Activated T-helper 17 cell treated with anti-CD3 and anti-CD28 coated beads, Interleukin-2, amount 50 U/mL, for 72 hours (primary cell): ENCODE measurements around the gene MAGI1. TPM values are rescaled to one million over a fixed set of nuclear protein-coding genes. Genes with fewer than 3 reads are reported as not detected.
A peak's percentile ranks its signal among the peaks of the same experiment; 100 is the strongest.
"Not testable (repeated sequence)": the region's sequence is repeated elsewhere in the genome, so short reads cannot be mapped to it uniquely, and the experiment has no call there.

Experiments
- ATAC-seq: fragments of 150-1000 bp; cut with Tn5 transposase; replicated peaks from 2 replicates; pipeline ENCODE4 v1.10.0; 2021; ENCODE audit warnings: mild to moderate bottlenecking, moderate library complexity
- H3K27ac Mint-ChIP-seq: one replicate; pipeline ENCODE4 v1.8.0; 2022; ENCODE audit warnings: mixed read lengths
- H3K27me3 Mint-ChIP-seq: one replicate; pipeline ENCODE4 v1.8.0; 2022; ENCODE audit warnings: mixed read lengths
- H3K36me3 Mint-ChIP-seq: one replicate; pipeline ENCODE4 v1.8.0; 2022; ENCODE audit warnings: low read depth, mild to moderate bottlenecking, mixed read lengths
- H3K4me1 Mint-ChIP-seq: one replicate; pipeline ENCODE4 v1.8.0; 2022; ENCODE audit warnings: mixed read lengths
- H3K4me3 Mint-ChIP-seq: one replicate; pipeline ENCODE4 v1.8.0; 2022; ENCODE audit warnings: mild to moderate bottlenecking, mixed read lengths
- H3K9me3 Mint-ChIP-seq: one replicate; pipeline ENCODE4 v1.8.0; 2022; ENCODE audit warnings: mixed read lengths
- total RNA-seq, 2 donors: library from RNA; stranded (reverse); gene quantifications; one replicate each; pipeline ENCODE4 v1.2.3, GENCODE V29; 2022

MAGI1 gene
- total RNA-seq, 2 donors from 2014 or later = 0.06 TPM; not detected in 1

DNA sequence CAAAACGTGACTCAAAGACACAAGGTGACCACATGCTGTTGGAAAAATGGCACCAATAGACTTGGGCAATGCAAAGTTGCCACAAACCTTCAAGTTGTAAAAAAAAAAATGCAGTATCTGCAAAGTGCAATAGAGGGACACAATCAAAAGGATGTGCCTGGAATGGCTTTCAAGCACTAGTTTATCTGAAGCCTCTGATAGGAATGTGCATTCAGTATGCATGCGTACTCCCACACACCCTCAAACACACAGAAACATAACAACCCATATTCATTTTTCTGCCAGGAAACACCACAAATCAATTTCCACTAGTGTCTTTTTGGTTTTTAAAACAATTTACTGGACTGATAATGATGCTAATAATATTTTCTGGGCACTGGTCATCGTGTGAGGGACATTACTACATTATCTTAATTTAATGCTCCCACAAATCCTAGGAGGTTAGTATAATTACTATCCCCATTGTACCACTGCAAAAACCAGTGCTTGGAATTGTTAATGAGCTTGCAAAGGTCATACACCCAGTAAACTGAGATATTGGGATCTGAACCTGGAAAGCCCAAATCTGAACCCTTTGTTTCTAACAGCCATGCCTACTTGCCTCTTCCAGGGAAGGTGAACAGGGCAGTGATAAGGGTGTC lies 298.7 kb downstream of the MAGI1 start:
- Mint-ChIP-seq H3K36me3 (no peaks in the 10 kb centered on the region), H3K4me3 (no peak overlapping the region), H3K9me3 (no peaks in the 10 kb centered on the region), H3K27ac (no peak overlapping the region), H3K27me3 (no peaks in the 10 kb centered on the region), H3K4me1 (no peaks in the 10 kb centered on the region)
- ATAC-seq = no peak

DNA sequence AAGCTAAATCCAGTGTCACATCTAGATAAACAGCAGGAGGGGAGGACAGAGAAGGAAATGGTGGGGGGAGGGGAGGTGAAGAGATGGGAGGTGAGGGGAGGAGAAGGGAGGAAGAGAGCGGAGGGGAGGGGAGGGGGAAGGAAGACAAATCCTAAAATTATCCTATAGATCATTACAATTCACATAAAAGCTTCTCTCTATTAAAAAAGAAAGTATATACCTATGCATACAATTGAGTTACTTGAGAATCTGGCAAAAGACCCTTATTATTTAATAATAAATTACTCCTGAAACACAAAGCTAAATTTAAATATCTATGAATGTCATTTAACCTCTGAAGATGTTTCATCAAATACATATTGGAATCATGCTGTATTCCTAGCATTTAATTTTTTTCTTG lies 303.9 kb downstream of the MAGI1 start:
- ATAC-seq = no peak
- Mint-ChIP-seq H3K9me3 (no peaks in the 10 kb centered on the region), H3K27ac (no peak overlapping the region), H3K4me3 (no peak overlapping the region), H3K27me3 (peaks cover 4% of the 10 kb centered on the region), H3K36me3 (no peaks in the 10 kb centered on the region), H3K4me1 (peaks cover 4% of the 10 kb centered on the region)

DNA sequence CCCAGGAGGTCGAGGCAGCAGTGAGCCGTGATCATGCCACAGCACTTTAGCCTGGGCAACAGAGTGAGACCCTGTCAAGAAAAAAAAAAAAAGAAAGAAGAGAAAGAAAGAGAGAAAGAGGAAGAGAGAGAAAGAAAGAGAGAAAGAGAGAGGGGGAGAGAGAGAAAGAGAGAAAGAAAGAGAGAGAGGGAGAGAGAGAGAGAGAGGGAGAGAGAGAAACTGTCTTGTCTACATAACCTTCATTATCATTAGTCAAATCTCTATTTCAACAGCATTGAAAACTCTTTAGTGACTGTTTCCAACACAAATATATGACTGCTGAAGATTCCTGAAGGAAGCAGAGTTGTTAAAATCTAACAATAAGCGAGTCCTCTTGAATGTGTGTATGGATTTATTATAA lies 304.3 kb downstream of the MAGI1 start:
- H3K4me1 Mint-ChIP-seq = peaks cover 4% of the 10 kb centered on the region
- no peak overlapping the region for H3K27ac Mint-ChIP-seq
- peaks cover 4% of the 10 kb centered on the region for H3K27me3 Mint-ChIP-seq
- no peaks in the 10 kb centered on the region for H3K36me3 Mint-ChIP-seq
- no peak for ATAC-seq
- no peaks in the 10 kb centered on the region for H3K9me3 Mint-ChIP-seq
- H3K4me3 Mint-ChIP-seq = no peak overlapping the region

DNA sequence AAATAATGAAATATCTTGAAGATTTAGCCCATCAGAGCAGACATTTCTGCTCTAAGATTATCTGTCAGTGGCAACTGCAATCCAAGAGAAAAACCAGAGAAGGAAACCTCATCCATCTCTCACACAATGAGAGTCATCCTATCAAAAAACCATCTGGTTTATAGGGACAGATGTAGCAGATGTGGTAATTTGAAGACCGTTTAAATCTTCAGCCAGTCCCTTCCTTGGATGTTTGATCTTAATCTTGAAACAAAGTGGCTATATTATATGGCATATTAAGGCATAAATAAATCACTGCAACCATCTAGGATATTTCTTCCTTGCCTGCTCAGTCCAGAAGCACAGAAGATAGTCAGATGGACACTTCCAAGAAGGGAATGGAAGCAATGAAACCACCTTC lies 305.3 kb downstream of the MAGI1 start:
- H3K9me3 Mint-ChIP-seq = no peaks in the 10 kb centered on the region
- peaks cover 4% of the 10 kb centered on the region for H3K27me3 Mint-ChIP-seq
- H3K4me3 Mint-ChIP-seq = no peak overlapping the region
- H3K36me3 Mint-ChIP-seq = no peaks in the 10 kb centered on the region
- no peak for ATAC-seq
- no peak overlapping the region for H3K27ac Mint-ChIP-seq
- H3K4me1 Mint-ChIP-seq = peaks cover 4% of the 10 kb centered on the region

DNA sequence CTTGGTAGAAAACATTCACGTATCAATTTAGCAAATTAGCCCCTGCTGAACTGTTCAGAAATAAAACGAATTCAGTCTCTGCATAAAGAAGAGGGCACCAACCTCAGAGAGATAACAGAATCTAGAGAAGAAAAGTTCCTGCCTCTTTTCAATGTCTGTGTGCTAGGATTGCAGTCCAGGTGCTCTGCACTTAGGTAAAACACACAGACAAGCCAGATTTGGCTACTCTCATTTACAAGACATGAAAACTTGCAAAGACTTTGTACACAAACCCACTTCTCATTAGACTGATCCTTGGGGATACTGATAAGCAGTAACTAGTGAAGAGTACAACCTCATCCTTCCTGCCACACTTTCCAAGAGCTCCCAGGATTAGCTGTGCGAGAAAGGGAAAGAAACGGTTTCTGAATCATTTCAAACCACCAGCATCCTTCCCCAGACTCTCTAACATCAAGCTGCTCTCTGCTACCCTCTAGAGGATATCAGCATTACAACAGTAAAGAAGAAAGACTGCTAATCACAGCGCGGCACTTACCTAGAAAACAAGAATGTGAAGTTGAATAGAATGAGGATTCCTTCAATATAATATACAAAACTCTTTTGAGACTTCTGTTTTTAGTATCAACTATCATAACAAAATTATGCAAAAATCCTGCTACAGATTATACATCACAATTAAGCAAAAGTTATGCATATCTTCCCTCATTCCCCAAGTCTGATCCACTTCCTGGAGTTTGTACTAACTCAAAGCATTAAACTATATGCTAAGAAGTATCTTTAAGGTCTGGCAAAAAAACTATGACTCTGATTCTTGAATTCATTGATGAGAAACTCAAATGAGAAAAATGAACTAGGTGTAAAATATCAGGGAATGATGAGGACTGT lies 306.4 kb downstream of the MAGI1 start:
- Mint-ChIP-seq H3K36me3 (no peaks in the 10 kb centered on the region), H3K27me3 (peaks cover 4% of the 10 kb centered on the region), H3K9me3 (no peaks in the 10 kb centered on the region), H3K4me3 (no peak overlapping the region), H3K27ac (no peak overlapping the region), H3K4me1 (peaks cover 4% of the 10 kb centered on the region)
- ATAC-seq = peak; percentile 61

DNA sequence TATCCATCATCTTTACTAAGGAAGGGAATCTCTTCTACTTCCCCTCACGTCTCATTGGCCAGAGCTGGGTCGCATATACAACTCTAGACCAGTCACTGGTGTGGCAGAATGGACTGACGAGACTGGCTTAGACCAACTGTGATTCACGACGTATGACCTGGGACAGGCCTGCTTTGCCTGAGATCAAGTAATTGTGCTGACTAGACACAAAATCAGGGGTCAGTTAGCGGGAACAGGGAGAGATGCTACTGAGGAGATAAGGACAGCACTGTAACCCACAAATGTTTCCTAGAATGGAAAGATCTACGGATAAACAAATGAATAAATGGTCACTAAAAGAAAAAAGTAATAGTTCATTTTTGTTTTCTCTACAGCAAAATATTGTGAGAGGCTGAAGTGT lies 308.3 kb downstream of the MAGI1 start:
- no peaks in the 10 kb centered on the region for H3K36me3 Mint-ChIP-seq
- no peaks in the 10 kb centered on the region for H3K9me3 Mint-ChIP-seq
- no peak overlapping the region for H3K27ac Mint-ChIP-seq
- peaks cover 4% of the 10 kb centered on the region for H3K4me1 Mint-ChIP-seq
- H3K27me3 Mint-ChIP-seq = peaks cover 4% of the 10 kb centered on the region
- H3K4me3 Mint-ChIP-seq = no peak overlapping the region
- no peak for ATAC-seq

DNA sequence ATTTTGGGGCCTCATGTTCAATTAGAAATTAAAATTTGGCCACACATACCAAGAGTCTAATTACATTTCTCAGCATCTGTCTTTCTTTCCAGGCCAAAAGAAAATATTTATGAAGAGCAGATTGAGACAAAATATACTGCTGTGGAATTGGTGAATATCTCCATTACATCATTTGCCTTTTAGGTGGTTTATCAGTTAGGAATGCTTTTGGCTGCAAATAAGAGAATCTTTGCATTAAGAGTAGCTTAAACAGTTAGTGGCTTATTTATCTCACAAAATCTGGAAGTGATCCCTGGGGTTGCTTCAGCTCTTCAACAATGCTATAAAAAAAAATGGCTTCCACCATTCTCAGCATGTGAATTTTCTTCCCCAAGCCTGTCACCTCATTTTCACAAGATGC lies 308.7 kb downstream of the MAGI1 start:
- H3K4me3 Mint-ChIP-seq = no peak overlapping the region
- peaks cover 4% of the 10 kb centered on the region for H3K27me3 Mint-ChIP-seq
- ATAC-seq = no peak
- no peaks in the 10 kb centered on the region for H3K36me3 Mint-ChIP-seq
- H3K9me3 Mint-ChIP-seq = no peaks in the 10 kb centered on the region
- peaks cover 4% of the 10 kb centered on the region for H3K4me1 Mint-ChIP-seq
- H3K27ac Mint-ChIP-seq = no peak overlapping the region

DNA sequence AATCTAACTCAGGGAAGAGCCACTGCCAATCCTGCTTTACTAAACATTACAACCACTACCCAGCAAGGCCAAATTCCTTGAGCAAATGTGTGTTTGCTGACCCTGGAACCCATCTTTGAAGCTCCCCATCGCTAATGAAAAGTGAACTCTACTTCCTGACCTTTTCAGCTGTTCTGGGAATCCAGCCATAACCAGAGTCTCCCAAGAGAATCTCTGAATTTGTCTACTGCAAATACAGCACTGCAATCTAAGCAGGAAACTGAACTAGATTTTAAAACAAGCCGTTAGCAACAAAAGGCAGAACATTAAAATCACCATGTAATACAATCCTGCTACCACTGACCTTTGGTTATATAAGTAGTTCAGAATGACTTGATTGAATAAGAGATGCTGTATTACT lies 309.2 kb downstream of the MAGI1 start:
- Mint-ChIP-seq H3K27me3 (peaks cover 5% of the 10 kb centered on the region), H3K9me3 (no peaks in the 10 kb centered on the region), H3K27ac (no peak overlapping the region), H3K4me3 (no peak overlapping the region), H3K4me1 (peaks cover 4% of the 10 kb centered on the region), H3K36me3 (no peaks in the 10 kb centered on the region)
- ATAC-seq = no peak

DNA sequence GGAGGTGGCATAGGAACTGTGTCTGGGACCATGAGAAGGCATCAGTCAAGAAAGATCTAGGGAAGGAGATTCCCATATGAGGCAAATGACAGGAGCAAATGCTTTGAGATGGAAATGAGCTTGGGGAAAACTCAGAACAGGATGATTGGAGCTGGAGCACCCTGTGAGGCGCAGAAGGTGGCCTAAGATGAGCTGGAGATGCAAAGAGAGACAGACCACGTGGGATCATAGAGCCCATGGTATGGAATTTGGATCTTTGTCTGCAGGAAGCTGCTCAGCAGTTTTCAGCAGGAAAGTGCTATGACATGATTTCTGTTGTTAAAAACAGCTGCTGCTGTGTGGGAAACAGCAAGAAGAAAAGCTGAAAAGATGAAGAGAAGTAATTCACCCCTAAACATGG lies 310.6 kb downstream of the MAGI1 start:
- Mint-ChIP-seq H3K27ac (no peak overlapping the region), H3K4me3 (no peak overlapping the region)

DNA sequence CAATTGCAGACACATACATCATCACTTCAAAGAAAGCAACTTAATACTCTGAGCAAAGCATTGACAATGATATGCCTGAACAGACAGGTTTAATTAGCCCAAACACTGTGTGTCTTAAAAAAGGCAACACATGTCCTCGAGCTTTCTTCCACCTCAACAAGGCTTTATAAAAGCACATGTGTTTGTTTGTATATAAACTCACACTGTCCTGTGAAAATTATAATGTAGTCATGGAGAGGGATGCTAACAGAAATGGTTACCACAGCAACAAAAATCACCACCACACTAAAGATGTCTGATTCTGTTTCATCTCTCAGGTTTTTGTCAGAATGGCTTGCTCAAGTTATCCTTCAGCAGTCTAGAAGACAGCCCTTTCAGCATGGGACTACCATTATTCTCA lies 314.7 kb downstream of the MAGI1 start:
- Mint-ChIP-seq H3K27ac (no peak overlapping the region), H3K9me3 (peaks cover 3% of the 10 kb centered on the region), H3K4me1 (no peaks in the 10 kb centered on the region), H3K36me3 (no peaks in the 10 kb centered on the region), H3K4me3 (no peak overlapping the region), H3K27me3 (peaks cover 6% of the 10 kb centered on the region)
- ATAC-seq = no peak

More for the DNA sequence above, 310.6 kb downstream of the MAGI1 start:
- no peaks in the 10 kb centered on the region for H3K9me3 Mint-ChIP-seq
- peaks cover 3% of the 10 kb centered on the region for H3K27me3 Mint-ChIP-seq
- H3K4me1 Mint-ChIP-seq = peaks cover 4% of the 10 kb centered on the region
- ATAC-seq = no peak
- H3K36me3 Mint-ChIP-seq = no peaks in the 10 kb centered on the region

DNA sequence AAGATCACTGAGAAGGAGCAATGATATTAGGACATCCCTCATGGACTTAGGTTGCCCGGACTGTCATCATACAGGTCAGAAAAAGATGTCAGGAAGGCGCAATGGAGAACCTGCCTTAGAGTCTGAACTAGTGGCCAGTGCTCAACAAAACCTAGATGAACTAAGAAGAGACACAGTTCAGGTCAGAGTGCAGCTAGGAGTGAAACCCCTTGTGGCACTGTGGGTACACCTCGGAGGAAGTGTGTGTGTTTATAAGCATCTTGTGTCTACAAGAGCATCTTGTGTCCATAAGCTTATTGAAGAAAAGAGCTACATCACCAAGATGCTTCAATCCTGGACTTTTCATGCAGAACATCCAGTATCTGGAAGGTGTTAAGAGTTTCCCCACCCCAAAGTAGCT lies 315.7 kb downstream of the MAGI1 start:
- Mint-ChIP-seq H3K4me3 (no peak overlapping the region), H3K4me1 (no peaks in the 10 kb centered on the region), H3K27ac (no peak overlapping the region), H3K9me3 (peaks cover 3% of the 10 kb centered on the region), H3K36me3 (no peaks in the 10 kb centered on the region), H3K27me3 (peaks cover 6% of the 10 kb centered on the region)
- ATAC-seq = no peak

DNA sequence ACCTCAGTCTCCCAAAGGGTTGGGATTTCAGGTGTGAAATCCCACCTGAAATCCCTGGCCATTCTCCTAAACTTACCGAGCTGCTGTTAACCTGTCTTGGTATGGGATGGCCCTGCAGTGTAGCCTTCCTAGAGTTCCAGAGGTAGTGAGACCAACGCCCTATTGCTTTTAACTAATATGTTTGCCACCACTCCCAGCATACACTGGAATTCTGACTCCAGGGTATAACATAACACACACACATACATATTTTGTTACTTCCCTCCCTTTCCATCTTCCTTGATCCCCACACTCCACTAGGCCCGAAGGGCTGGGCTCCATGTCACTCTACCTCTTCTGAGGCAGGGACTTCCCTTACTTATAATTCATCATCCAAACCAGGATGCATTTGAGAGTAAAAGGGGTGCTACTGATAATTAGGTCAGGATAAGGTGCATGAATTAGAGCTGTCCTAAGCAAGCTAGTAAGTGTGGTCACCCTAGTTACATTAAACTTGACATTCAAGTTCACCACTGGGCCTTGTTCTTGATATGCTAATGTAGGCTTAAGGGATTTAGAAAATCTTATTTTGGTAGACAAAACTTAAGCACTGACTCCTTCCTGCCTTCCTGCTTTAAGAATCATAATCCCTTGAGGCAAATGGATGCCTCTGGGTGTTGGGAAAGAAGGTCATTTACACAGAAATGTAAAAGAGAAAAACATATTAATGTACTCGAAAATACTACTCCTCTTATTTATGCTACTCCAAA lies 317.6 kb downstream of the MAGI1 start:
- H3K27me3 Mint-ChIP-seq = peaks cover 6% of the 10 kb centered on the region
- H3K27ac Mint-ChIP-seq = no peak overlapping the region
- no peak overlapping the region for H3K4me3 Mint-ChIP-seq
- ATAC-seq = no peak
- no peaks in the 10 kb centered on the region for H3K4me1 Mint-ChIP-seq
- H3K36me3 Mint-ChIP-seq = no peaks in the 10 kb centered on the region
- peaks cover 3% of the 10 kb centered on the region for H3K9me3 Mint-ChIP-seq

DNA sequence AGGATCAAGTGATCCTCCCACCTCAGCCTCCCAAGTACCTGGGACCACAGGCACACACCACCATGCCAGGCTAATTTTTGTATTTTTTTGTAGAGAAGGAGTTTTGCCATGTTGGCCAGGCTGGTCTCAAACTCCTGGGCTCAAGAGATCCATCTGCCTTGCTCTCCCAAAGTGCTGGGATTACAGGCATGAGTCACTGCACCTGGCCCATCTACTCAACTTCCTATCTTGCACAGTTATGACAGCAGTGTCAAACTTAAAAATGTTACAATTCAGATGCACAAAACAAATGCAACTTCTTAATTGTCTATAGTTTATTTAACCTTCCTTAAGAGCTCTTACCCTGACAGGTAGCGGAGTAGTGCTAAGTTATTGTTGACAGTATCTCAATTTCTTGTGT lies 319.1 kb downstream of the MAGI1 start:
- H3K27ac Mint-ChIP-seq, H3K36me3 Mint-ChIP-seq, H3K4me3 Mint-ChIP-seq, H3K4me1 Mint-ChIP-seq, H3K27me3 Mint-ChIP-seq, H3K9me3 Mint-ChIP-seq, ATAC-seq: not testable (repeated sequence)

DNA sequence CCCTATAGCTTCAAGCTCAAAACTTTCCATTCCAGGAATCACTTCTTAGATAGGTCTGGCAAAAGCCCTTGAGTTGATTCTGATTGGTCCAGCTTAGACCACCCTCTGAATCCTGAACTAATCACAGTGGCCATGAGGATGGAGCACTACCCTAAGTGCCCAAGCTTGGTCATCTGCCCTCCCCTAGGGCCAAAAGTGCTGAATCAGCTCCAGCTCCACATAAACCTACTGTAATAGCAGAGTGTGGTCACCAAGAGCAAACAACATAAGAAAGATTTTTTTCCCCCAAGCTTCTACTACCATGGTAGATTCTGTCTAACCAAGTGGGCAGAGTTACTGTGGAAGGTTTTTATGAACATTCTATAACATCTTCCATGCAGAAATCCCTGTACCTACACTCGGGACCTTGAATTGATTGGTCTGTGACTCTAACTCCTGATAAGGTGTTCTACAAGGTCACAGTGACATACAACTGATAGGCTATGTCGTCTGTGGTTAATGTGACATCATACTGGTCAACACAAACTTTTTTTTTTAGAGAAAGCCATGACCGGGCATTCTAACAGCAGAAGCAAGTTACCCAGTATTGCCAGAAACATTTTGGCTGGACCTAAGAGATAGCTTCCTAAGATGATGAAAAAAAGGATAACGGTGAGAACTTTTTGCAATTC lies 320.9 kb downstream of the MAGI1 start:
- Mint-ChIP-seq H3K4me3 (no peak overlapping the region), H3K36me3 (no peaks in the 10 kb centered on the region), H3K27me3 (peaks cover 3% of the 10 kb centered on the region), H3K9me3 (peaks cover 3% of the 10 kb centered on the region), H3K27ac (no peak overlapping the region), H3K4me1 (no peaks in the 10 kb centered on the region)
- ATAC-seq = no peak
